ENCODE measurements around the gene STRADB. TPM values are rescaled to one million over a fixed set of nuclear protein-coding genes. Genes with fewer than 3 reads are reported as not detected.
A peak's percentile ranks its signal among the peaks of the same experiment; 100 is the strongest.

Gene STRADB
- 10 to 100 TPM; 17.6 to 19.1 TPM for total RNA-seq

DNA sequence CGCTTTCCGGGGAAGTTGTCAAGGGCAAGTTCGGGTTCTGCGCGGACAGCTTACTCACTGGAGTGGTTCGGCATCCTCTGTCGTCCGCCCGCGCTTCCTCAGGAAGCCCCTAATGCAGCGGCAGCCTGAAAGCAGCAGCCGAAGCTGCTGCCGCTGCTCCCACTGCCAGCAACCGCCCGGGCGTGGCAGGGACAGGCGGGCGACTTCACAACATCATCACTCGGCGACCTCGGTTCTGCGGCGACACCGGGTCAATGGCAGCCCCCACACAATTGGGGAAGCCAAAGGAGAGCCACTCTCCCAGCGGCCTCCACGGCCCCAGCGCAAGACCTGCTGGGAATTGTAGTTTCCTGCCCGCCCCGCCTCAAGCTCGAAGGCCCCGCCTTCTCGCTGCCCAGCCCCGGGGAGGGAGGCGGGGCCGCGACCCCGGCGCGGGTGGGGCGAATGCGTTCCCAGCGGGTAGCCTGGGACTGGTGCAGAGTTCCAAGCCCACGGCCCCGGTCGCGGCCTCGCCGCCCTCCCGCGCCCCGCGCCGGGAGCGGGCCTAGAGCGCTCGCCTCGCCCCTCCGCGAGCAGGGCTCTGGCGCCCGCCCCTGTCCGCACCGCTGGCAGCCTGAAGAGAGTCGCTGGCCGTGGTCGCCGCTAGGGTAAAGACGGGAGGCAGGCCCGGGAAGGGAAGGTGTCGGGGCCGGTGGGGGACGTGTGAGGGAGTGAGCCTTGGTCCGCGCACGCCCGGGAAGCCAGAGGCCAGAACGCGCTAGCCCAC is at the start of gene STRADB, which contains the start of gene TRAK2:
STRADB (plus strand) TSS at position 449 of the 766 bp plus-strand sequence. CDS start 3,101 bp downstream, outside the sequence.
TRAK2 (minus strand) TSS at position 167 of the 766 bp plus-strand sequence. CDS start 30,951 bp downstream, outside the sequence.
- DNase-seq = peak; percentile 96
- Mint-ChIP-seq H3K27me3 (ENCODE audit: low read depth) (no peaks in the 10 kb centered on the region), H3K36me3 (ENCODE audit: low read depth) (peaks cover 5% of the 10 kb centered on the region), H3K9me3 (no peaks in the 10 kb centered on the region), H3K4me1 (ENCODE audit: low read depth) (peaks cover 51% of the 10 kb centered on the region), H3K4me3 (peak within 1 kb of the TSS; percentile 95), H3K27ac (peak within 1 kb of the TSS; percentile 94)
- CTCF ChIA-PET = interaction anchor here (0.6 to 1.9 kb wide), 9 partner anchors 10 to 307 kb away, joined by 3 to 4 read pairs (median 4); no protein-coding TSS in a partner anchor
- intact Hi-C loops (cut with micrococcal nuclease) = loop anchor here (1.0 to 5.0 kb wide), 13 partner anchors 31 to 925 kb away; partner anchors contain the start of genes BMPR2, BZW1, CASP10 and FZD7

DNA sequence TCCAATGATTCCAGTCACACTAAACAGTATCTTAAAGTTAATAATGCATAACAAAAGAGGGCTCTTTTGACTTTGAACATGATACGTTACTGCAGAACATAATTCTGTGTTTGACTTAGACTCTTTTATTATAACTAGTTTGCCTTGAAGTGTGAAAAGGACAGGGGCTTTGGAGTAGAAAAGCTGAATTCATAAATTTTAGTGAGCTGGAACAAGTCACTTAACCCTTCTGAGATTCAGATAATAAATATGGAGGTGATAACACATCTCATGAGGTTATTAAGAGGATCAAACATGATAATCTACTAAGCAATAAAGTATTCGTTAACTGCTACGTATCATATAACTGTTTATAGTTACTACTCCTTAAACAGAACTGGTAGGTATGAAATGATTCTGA is 49.7 kb upstream of the STRADB start:
- H3K36me3 Mint-ChIP-seq (ENCODE audit: low read depth) = peaks cover 7% of the 10 kb centered on the region
- CTCF ChIA-PET = interaction anchor here (1.1 kb wide), 1 partner anchor 38 kb away, joined by 4 read pairs; no protein-coding TSS in a partner anchor
- intact Hi-C loops (cut with micrococcal nuclease) = no loop called here
- H3K27ac Mint-ChIP-seq = no peak overlapping the region
- no peak overlapping the region for H3K4me3 Mint-ChIP-seq
- H3K27me3 Mint-ChIP-seq (ENCODE audit: low read depth) = no peaks in the 10 kb centered on the region
- peaks cover 24% of the 10 kb centered on the region for H3K4me1 Mint-ChIP-seq (ENCODE audit: low read depth)
- no peaks in the 10 kb centered on the region for H3K9me3 Mint-ChIP-seq
- DNase-seq = no peak

DNA sequence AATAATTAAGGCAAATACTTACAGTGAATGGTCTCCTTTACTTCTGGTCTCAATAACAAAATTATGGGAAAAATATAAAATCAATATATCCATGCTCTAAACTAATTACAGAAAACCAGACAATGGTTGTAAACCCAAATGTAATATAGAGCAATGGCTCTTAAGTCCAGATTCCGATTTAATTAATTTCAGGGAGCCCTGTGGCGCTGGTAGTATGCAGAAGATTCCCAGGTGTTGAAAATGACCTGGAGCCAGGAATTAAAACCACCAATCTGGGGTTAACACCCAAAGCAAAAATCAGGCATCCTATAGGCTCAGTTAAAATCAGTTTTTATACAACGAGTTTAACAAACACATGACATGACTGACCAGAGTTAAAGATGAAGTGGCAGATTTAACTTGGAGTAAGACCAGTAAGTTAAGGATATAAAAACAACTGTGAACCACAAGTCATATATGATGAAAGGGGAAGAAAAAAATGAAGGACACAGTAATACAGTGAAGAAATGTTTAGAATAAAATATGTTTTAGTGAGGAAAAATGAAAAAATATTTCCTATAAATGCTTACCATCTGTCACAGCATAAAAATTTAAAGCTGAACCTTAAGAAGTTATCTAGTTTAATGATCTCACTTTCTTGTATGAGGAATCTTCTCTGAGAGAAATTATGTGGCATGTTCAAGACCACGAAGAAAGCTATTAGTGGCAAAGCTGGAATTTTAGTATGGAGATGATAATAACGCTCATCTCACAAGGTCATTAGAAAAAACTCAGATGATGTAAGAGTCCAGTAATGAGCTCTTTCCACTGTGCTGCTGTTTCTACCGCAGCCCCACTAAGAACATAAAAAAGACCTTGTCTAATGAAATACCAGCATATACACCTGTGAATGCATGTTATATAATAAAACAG is 48.6 kb upstream of the STRADB start:
- peaks cover 8% of the 10 kb centered on the region for H3K36me3 Mint-ChIP-seq (ENCODE audit: low read depth)
- CTCF ChIA-PET = interaction anchor here (0.5 to 1.1 kb wide), 2 partner anchors 39 to 41 kb away, joined by 3 to 4 read pairs; no protein-coding TSS in a partner anchor
- peaks cover 29% of the 10 kb centered on the region for H3K4me1 Mint-ChIP-seq (ENCODE audit: low read depth)
- intact Hi-C loops (cut with micrococcal nuclease) = no loop called here
- no peaks in the 10 kb centered on the region for H3K27me3 Mint-ChIP-seq (ENCODE audit: low read depth)
- no peak overlapping the region for H3K27ac Mint-ChIP-seq
- no peak for DNase-seq
- no peak overlapping the region for H3K4me3 Mint-ChIP-seq
- H3K9me3 Mint-ChIP-seq = no peaks in the 10 kb centered on the region

DNA sequence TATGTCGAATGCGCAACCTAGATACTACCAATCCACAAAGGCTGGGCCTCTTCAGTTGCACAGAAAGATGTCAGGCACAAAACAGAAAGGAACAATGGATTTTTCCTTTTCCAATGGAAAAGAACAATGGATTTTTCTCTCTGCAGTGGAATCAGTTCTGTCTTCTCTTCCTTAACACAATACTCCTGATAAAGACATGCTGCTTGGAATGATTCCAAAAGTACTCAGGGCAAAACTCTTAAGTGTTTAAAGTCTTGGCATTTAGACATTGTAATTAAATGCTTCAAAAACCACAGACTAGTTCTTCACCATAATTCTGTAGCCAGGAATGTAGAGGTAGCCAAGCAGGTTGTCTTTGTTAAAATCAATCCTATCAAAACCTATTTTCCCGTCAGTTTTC is 47.7 kb upstream of the STRADB start:
- CTCF ChIA-PET = no interaction called here
- Mint-ChIP-seq H3K9me3 (no peaks in the 10 kb centered on the region), H3K36me3 (ENCODE audit: low read depth) (peaks cover 8% of the 10 kb centered on the region), H3K4me3 (no peak overlapping the region), H3K27ac (no peak overlapping the region), H3K4me1 (ENCODE audit: low read depth) (peaks cover 31% of the 10 kb centered on the region), H3K27me3 (ENCODE audit: low read depth) (no peaks in the 10 kb centered on the region)
- DNase-seq = no peak
- intact Hi-C loops (cut with micrococcal nuclease) = no loop called here

DNA sequence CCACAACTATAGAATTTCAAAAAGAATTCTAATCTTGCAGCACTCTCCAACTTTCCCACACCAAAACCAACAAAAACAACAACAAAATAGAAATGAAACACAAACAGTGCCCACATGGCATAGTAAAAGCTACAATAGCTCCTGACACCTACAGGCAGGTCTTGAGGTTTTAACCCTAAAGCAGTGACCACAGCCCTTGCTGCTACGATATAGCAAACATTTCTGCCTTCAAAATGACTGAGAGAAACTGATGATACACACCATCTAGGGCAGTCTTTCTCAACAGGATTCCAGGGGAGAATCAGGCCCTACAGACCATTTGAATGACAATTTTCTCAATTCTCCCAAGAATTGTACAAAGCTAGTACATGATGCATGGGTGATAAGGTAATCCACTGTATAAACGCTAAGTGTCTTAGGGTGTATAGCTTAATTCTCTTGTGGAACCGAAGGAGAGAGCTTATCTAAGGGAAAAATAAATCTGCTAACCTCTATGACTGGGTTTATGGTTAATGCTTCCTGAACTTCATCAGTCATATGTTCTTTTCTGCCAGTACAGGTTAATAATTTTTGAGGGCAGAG is 46.8 kb upstream of the STRADB start:
- peaks cover 5% of the 10 kb centered on the region for H3K36me3 Mint-ChIP-seq (ENCODE audit: low read depth)
- CTCF ChIA-PET = no interaction called here
- peaks cover 31% of the 10 kb centered on the region for H3K4me1 Mint-ChIP-seq (ENCODE audit: low read depth)
- H3K27me3 Mint-ChIP-seq (ENCODE audit: low read depth) = no peaks in the 10 kb centered on the region
- no peak overlapping the region for H3K4me3 Mint-ChIP-seq
- no peaks in the 10 kb centered on the region for H3K9me3 Mint-ChIP-seq
- intact Hi-C loops (cut with micrococcal nuclease) = no loop called here
- no peak overlapping the region for H3K27ac Mint-ChIP-seq
- DNase-seq = no peak

GRCh38 chr2:201406077-201406662 is 45.4 kb upstream of the STRADB start:
- H3K27ac Mint-ChIP-seq = no peak overlapping the region
- CTCF ChIA-PET = interaction anchor here (0.6 kb wide), 1 partner anchor 172 kb away, joined by 3 read pairs; no protein-coding TSS in a partner anchor
- no peaks in the 10 kb centered on the region for H3K27me3 Mint-ChIP-seq (ENCODE audit: low read depth)
- intact Hi-C loops (cut with micrococcal nuclease) = no loop called here
- DNase-seq = no peak
- peaks cover 7% of the 10 kb centered on the region for H3K36me3 Mint-ChIP-seq (ENCODE audit: low read depth)
- no peaks in the 10 kb centered on the region for H3K9me3 Mint-ChIP-seq
- peaks cover 30% of the 10 kb centered on the region for H3K4me1 Mint-ChIP-seq (ENCODE audit: low read depth)
- H3K4me3 Mint-ChIP-seq = no peak overlapping the region

DNA sequence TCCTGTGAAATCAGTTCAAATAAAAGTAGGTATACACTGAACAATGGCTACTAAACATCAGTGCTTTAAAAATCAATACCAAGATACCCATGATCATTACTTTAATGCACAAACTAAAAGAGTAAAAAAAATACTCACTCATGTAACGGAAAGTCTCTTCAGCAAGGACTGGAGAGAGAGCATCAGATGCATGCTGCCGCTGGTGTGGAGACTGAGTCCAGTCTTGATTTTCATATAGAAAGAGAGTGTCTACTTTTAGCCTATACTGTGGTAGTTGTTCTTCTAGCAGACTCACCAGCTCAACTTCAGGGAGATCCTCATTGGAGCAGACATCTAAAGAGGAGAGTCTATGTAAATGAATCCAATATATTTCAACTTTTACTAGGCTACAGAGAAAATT is 44.3 kb upstream of the STRADB start:
- H3K27ac Mint-ChIP-seq = peak overlapping the region; percentile 10
- H3K9me3 Mint-ChIP-seq = no peaks in the 10 kb centered on the region
- no peak overlapping the region for H3K4me3 Mint-ChIP-seq
- H3K36me3 Mint-ChIP-seq (ENCODE audit: low read depth) = peaks cover 10% of the 10 kb centered on the region
- CTCF ChIA-PET = no interaction called here
- intact Hi-C loops (cut with micrococcal nuclease) = no loop called here
- H3K27me3 Mint-ChIP-seq (ENCODE audit: low read depth) = no peaks in the 10 kb centered on the region
- no peak for DNase-seq
- H3K4me1 Mint-ChIP-seq (ENCODE audit: low read depth) = peaks cover 35% of the 10 kb centered on the region

DNA sequence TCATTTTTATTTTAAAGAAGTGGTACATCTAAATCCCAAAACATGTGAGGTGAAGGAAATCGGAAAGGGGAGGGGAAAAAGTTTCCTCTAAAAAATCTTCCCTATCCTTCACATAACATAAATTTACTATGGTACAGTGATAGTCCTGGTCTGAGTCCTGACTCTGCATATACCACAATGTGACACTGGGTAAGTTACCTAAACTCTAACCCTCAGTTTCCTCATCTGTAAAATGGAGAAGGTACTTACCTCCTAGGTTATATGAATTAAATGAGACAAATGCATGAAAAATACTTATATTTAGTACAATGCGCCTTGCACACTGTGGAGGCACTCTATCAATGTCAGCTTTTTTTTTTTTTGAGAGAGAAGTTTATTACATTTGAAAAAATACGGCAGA is 42.6 kb upstream of the STRADB start:
- no peak overlapping the region for H3K27ac Mint-ChIP-seq
- CTCF ChIA-PET = no interaction called here
- H3K27me3 Mint-ChIP-seq (ENCODE audit: low read depth) = no peaks in the 10 kb centered on the region
- peaks cover 30% of the 10 kb centered on the region for H3K4me1 Mint-ChIP-seq (ENCODE audit: low read depth)
- no peaks in the 10 kb centered on the region for H3K9me3 Mint-ChIP-seq
- intact Hi-C loops (cut with micrococcal nuclease) = no loop called here
- H3K36me3 Mint-ChIP-seq (ENCODE audit: low read depth) = peaks cover 8% of the 10 kb centered on the region
- DNase-seq = no peak
- no peak overlapping the region for H3K4me3 Mint-ChIP-seq

- Mint-ChIP-seq H3K4me3 (no peak overlapping the region), H3K4me1 (ENCODE audit: low read depth) (peaks cover 19% of the 10 kb centered on the region), H3K36me3 (ENCODE audit: low read depth) (peaks cover 7% of the 10 kb centered on the region), H3K9me3 (no peaks in the 10 kb centered on the region), H3K27ac (no peak overlapping the region), H3K27me3 (ENCODE audit: low read depth) (no peaks in the 10 kb centered on the region)
- CTCF ChIA-PET = no interaction called here
- no peak for DNase-seq
- intact Hi-C loops (cut with micrococcal nuclease) = loop anchor here (5.0 kb wide), 1 partner anchor 174 kb away; no protein-coding TSS in a partner anchor
These were observed 40.1 kb upstream of the STRADB start for GRCh38 chr2:201411421-201411820.

GRCh38 chr2:201413143-201413542 is 38.4 kb upstream of the STRADB start:
- intact Hi-C loops (cut with micrococcal nuclease) = loop anchor here (5.0 kb wide), 1 partner anchor 176 kb away; no protein-coding TSS in a partner anchor
- Mint-ChIP-seq H3K36me3 (ENCODE audit: low read depth) (peaks cover 4% of the 10 kb centered on the region), H3K27ac (no peak overlapping the region), H3K9me3 (no peaks in the 10 kb centered on the region), H3K4me3 (no peak overlapping the region), H3K4me1 (ENCODE audit: low read depth) (peaks cover 13% of the 10 kb centered on the region), H3K27me3 (ENCODE audit: low read depth) (no peaks in the 10 kb centered on the region)
- CTCF ChIA-PET = interaction anchor here (1.2 kb wide), 1 partner anchor 35 kb away, joined by 4 read pairs; no protein-coding TSS in a partner anchor
- DNase-seq = no peak

DNA sequence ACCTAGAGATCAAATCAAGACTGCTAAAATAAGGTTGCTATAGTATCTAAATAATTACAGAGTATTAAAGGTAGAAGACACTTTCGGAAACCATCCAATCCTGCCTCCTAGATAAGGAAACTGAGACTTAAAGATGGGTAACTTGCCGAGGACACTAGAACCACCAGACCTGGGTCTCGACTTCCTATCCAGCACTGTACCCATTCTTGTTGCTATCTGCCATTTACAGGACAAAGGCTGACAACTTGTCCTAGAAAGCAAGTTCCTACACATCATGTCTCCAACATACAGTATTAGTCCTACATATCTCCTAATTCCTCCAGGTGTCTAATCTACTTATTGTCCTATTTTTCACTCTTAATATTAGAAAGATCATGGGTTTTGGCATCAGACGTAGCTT is 38.0 kb upstream of the STRADB start:
- Mint-ChIP-seq H3K9me3 (no peaks in the 10 kb centered on the region), H3K27ac (no peak overlapping the region), H3K36me3 (ENCODE audit: low read depth) (peaks cover 4% of the 10 kb centered on the region), H3K27me3 (ENCODE audit: low read depth) (no peaks in the 10 kb centered on the region), H3K4me3 (no peak overlapping the region), H3K4me1 (ENCODE audit: low read depth) (peaks cover 15% of the 10 kb centered on the region)
- CTCF ChIA-PET = interaction anchor here (0.6 to 1.2 kb wide), 2 partner anchors 35 to 87 kb away, joined by 4 to 6 read pairs; no protein-coding TSS in a partner anchor
- no peak for DNase-seq
- intact Hi-C loops (cut with micrococcal nuclease) = loop anchor here (5.0 kb wide), 1 partner anchor 176 kb away; no protein-coding TSS in a partner anchor
